ENCODE measurements around the gene HHATL.

The HHATL gene

GRCh38 chr3:42720126-42720525, 17.5 kb upstream of the HHATL start:
- no peak for TF ChIP-seq CTCF (IDR thresholded peaks at IDR 0.05; ENCODE audit: low read depth, low read length)
- no peak overlapping the region for H3K4me3 ChIP-seq (ENCODE audit: low read depth, low read length)

- no peak for TF ChIP-seq CTCF (IDR thresholded peaks at IDR 0.05; ENCODE audit: low read depth, low read length)
- H3K4me3 ChIP-seq (ENCODE audit: low read depth, low read length) = no peak overlapping the region
Observed at GRCh38 chr3:42719002-42719401, 16.4 kb upstream of the HHATL start.

GRCh38 chr3:42718338-42718737, 15.7 kb upstream of the HHATL start:
- H3K4me3 ChIP-seq (ENCODE audit: low read depth, low read length) = no peak overlapping the region
- no peak for TF ChIP-seq CTCF (IDR thresholded peaks at IDR 0.05; ENCODE audit: low read depth, low read length)

- H3K4me3 ChIP-seq (ENCODE audit: low read depth, low read length) = no peak overlapping the region
- no peak for TF ChIP-seq CTCF (IDR thresholded peaks at IDR 0.05; ENCODE audit: low read depth, low read length)
Observed at GRCh38 chr3:42717306-42717705, 14.7 kb upstream of the HHATL start.

- no peak for TF ChIP-seq CTCF (IDR thresholded peaks at IDR 0.05; ENCODE audit: low read depth, low read length)
- no peak overlapping the region for H3K4me3 ChIP-seq (ENCODE audit: low read depth, low read length)
Observed at GRCh38 chr3:42714171-42714852, 11.7 kb upstream of the HHATL start.

GRCh38 chr3:42713747-42714146, 11.1 kb upstream of the HHATL start:
- H3K4me3 ChIP-seq (ENCODE audit: low read depth, low read length) = no peak overlapping the region
- no peak for TF ChIP-seq CTCF (IDR thresholded peaks at IDR 0.05; ENCODE audit: low read depth, low read length)

GRCh38 chr3:42712688-42713372, 10.2 kb upstream of the HHATL start:
- H3K4me3 ChIP-seq (ENCODE audit: low read depth, low read length) = no peak overlapping the region
- no peak for TF ChIP-seq CTCF (IDR thresholded peaks at IDR 0.05; ENCODE audit: low read depth, low read length)
